SK-N-SH (cell line): ENCODE data around the gene MACROD2. TPM values are rescaled to one million over a fixed set of nuclear protein-coding genes. Genes with fewer than 3 reads are reported as not detected.

Experiments used
- CTCF ChIA-PET: fragments of 300-600, 350-600 bp; formaldehyde crosslinking; extraction: SDS; loops from one replicate; lab custom pipeline; 2021; lab: Yijun Ruan, JAX
- POLR2A ChIA-PET: fragments of 350-600 bp; sonication (Branson Sonifier 250); formaldehyde crosslinking; extraction: SDS; loops from one replicate; lab custom pipeline; 2020; ENCODE audit warnings: antibody characterized with exemption, inconsistent platforms; lab: Yijun Ruan, JAX
- DNase-seq: peaks from one replicate; pipeline ENCODE4 v3.0.0; 2012
- H2AFZ ChIP-seq: fragments of 200-600 bp; sonication (generic); 2 replicates; pipeline ENCODE4 v1.8.1; 2016; ENCODE audit warnings: antibody characterized with exemption, mild to moderate bottlenecking, low read depth
- H3F3A ChIP-seq: fragments of 200-600 bp; sonication (generic); replicated peaks from 2 replicates; pipeline ENCODE3; 2016; ENCODE audit warnings: antibody characterized with exemption, mild to moderate bottlenecking; ENCODE audit not compliant: insufficient read depth
- H3K27ac ChIP-seq, 2 experiments: fragments of 200-500 bp in 1 of 2; fragments of 200-600 bp in 1 of 2; sonication (Bioruptor generic) in 1 of 2; sonication (generic), shearing (Covaris generic) in 1 of 2; 2 replicates each; pipeline versions ENCODE4 v1.5.1 to v1.6.1; 2014 to 2016; ENCODE audit warnings: low read depth in 2 of 2, inconsistent platforms in 1 of 2, low read length in 1 of 2, mild to moderate bottlenecking in 1 of 2, mixed read lengths in 1 of 2
- H3K27me3 ChIP-seq: fragments of 200-600 bp; sonication (generic), shearing (Covaris generic); 2 replicates; pipeline ENCODE4 v1.6.1; 2016; ENCODE audit warnings: mixed run types; ENCODE audit not compliant: insufficient read depth
- H3K36me3 ChIP-seq, 2 experiments: fragments of 200-500 bp in 1 of 2; fragments of 200-600 bp in 1 of 2; sonication (Bioruptor generic) in 1 of 2; sonication (generic) in 1 of 2; replicated peaks in 1 of 2; 2 replicates each; pipeline versions ENCODE3 to v1.5.1; 2014 to 2016; ENCODE audit warnings: low read length in 1 of 2, mild to moderate bottlenecking in 1 of 2; ENCODE audit not compliant: insufficient read depth in 2 of 2, control insufficient read depth in 1 of 2
- H3K4me1 ChIP-seq, 2 experiments: fragments of 200-500 bp in 1 of 2; fragments of 200-600 bp in 1 of 2; sonication (Bioruptor generic) in 1 of 2; sonication (generic), shearing (Covaris generic) in 1 of 2; 2 replicates each; pipeline versions ENCODE4 v1.5.1 to v1.6.1; 2014 to 2016; ENCODE audit warnings: low read depth in 1 of 2, low read length in 1 of 2, mixed run types in 1 of 2; ENCODE audit not compliant: insufficient read depth in 2 of 2, control insufficient read depth in 1 of 2
- H3K4me2 ChIP-seq: fragments of 200-600 bp; sonication (generic), shearing (Covaris generic); 2 replicates; pipeline ENCODE4 v1.6.1; 2017; ENCODE audit warnings: mixed run types
- H3K4me3 ChIP-seq, 2 experiments: fragments of 200-500 bp in 1 of 2; fragments of 200-600 bp in 1 of 2; sonication (Bioruptor generic) in 1 of 2; sonication (generic), shearing (Covaris generic) in 1 of 2; 2 replicates each; pipeline versions ENCODE4 v1.5.1 to v1.8.1; 2014 to 2016; ENCODE audit warnings: low read depth in 2 of 2, inconsistent platforms in 1 of 2, low read length in 1 of 2, mild to moderate bottlenecking in 1 of 2, mixed read lengths in 1 of 2, moderate library complexity in 1 of 2
- H3K79me2 ChIP-seq: fragments of 200-600 bp; sonication (generic); 2 replicates; pipeline ENCODE4 v1.8.1; 2017; ENCODE audit warnings: mild to moderate bottlenecking; ENCODE audit not compliant: insufficient read depth
- H3K9ac ChIP-seq: fragments of 200-600 bp; sonication (generic); 2 replicates; pipeline ENCODE4 v1.6.1; 2017; ENCODE audit warnings: mixed run types
- H3K9me2 ChIP-seq: fragments of 200-600 bp; sonication (generic); 2 replicates; pipeline ENCODE4 v1.6.1; 2017; ENCODE audit warnings: mixed run types
- H3K9me3 ChIP-seq: fragments of 200-600 bp; sonication (generic); 2 replicates; pipeline ENCODE4 v1.6.1; 2017; ENCODE audit warnings: mixed run types, mild to moderate bottlenecking, moderate library complexity
- H4K20me1 ChIP-seq: fragments of 200-600 bp; sonication (generic); 2 replicates; pipeline ENCODE4 v1.6.1; 2017; ENCODE audit warnings: mild to moderate bottlenecking, mixed run types; ENCODE audit not compliant: insufficient read depth
- CTCF ChIP-seq: fragments of 200-600 bp; sonication (generic); IDR thresholded peaks from 2 replicates; pipeline ENCODE4 v1.6.1; 2017; ENCODE audit warnings: antibody characterized with exemption, mild to moderate bottlenecking, moderate library complexity
- GABPA ChIP-seq: IDR thresholded peaks from 2 replicates; pipeline ENCODE4 v1.4.0; 2012; ENCODE audit warnings: low read depth, mild to moderate bottlenecking
- JUND ChIP-seq: IDR thresholded peaks from 2 replicates; pipeline ENCODE4 v1.4.0; 2012
- MEF2A ChIP-seq: IDR thresholded peaks from 2 replicates; pipeline ENCODE4 v1.4.0; 2012; ENCODE audit warnings: low read depth, borderline replicate concordance
- NRF1 ChIP-seq: IDR thresholded peaks from 2 replicates; pipeline ENCODE4 v1.6.1; 2012; ENCODE audit warnings: low read depth, mild to moderate bottlenecking, low read length
- PBX3 ChIP-seq: IDR thresholded peaks from 2 replicates; pipeline ENCODE4; 2012
- POLR2AphosphoS5 ChIP-seq: IDR thresholded peaks from 2 replicates; pipeline ENCODE4 v1.6.1; 2012; ENCODE audit warnings: low read depth, low read length
- RAD21 ChIP-seq: IDR thresholded peaks from 2 replicates; pipeline ENCODE4 v1.6.1; 2012; ENCODE audit warnings: mild to moderate bottlenecking, low read length
- SIN3A ChIP-seq: IDR thresholded peaks from 2 replicates; pipeline ENCODE4 v1.6.1; 2012; ENCODE audit warnings: low read depth, mild to moderate bottlenecking, low read length, moderate library complexity, borderline replicate concordance
- TAF1 ChIP-seq: IDR thresholded peaks from 2 replicates; pipeline ENCODE4 v1.6.1; 2012; ENCODE audit warnings: low read depth, mild to moderate bottlenecking, low read length, moderate library complexity, borderline replicate concordance
- WGBS: methylation state at CpG from one replicate; pipeline ENCODE4 v1.1.6; 2017; ENCODE audit warnings: low lambda C conversion rate; 5-methylcytosine and 5-hydroxymethylcytosine counted together
- polyA plus RNA-seq, 3 experiments: library from polyadenylated mRNA; depleted of rRNA; stranded (reverse); fragments of >200 nt; gene quantifications; 2 replicates each; pipeline ENCODE4 v1.2.3, GENCODE V29; 2012
- TF ChIP-seq, protein P1 (sequence below): fragments of 150-350 bp; IDR thresholded peaks from 2 replicates; pipeline ENCODE4 v1.6.1; 2016; ENCODE audit warnings: mild to moderate bottlenecking, low read depth, low read length

Gene MACROD2
- polyA plus RNA-seq, 1 of the 3 experiments (the other 2 are of a cell fraction): 0.33 TPM

DNA sequence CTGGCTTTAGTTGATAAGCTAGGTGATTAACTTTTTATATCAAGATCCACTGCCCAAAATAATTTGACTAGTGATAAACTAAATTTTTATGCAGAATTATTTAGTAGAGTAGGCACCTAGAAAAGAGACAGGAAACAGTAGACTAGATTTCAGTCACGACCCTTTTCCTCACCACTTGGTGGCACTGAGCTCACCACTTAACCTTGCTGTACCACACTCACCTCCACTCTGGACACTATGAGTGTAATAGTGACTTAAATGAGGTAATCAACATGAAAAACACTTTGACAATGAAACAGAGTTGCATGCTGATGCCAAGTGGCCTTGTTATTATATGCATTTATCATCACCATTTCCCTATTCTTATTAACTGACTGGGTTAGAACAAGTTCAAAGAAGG is 1847.6 kb downstream of the MACROD2 start:
- no peaks in the 10 kb centered on the region for H3K79me2 ChIP-seq
- no peaks in the 10 kb centered on the region for H3K9me2 ChIP-seq
- no peak overlapping the region for H3K9ac ChIP-seq
- H2AFZ ChIP-seq: no peak overlapping the region
- TF ChIP-seq RAD21: peak; percentile 25; the same call in 1 of the 2 replicates
- TF ChIP-seq, protein P1, sequence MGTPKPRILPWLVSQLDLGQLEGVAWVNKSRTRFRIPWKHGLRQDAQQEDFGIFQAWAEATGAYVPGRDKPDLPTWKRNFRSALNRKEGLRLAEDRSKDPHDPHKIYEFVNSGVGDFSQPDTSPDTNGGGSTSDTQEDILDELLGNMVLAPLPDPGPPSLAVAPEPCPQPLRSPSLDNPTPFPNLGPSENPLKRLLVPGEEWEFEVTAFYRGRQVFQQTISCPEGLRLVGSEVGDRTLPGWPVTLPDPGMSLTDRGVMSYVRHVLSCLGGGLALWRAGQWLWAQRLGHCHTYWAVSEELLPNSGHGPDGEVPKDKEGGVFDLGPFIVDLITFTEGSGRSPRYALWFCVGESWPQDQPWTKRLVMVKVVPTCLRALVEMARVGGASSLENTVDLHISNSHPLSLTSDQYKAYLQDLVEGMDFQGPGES: no peak
- H4K20me1 ChIP-seq: no peaks in the 10 kb centered on the region
- H3K4me2 ChIP-seq: no peak overlapping the region
- CTCF ChIA-PET: interaction anchor here (0.9 kb wide), 1 partner anchor 26 kb away, joined by 4 read pairs; no protein-coding TSS in a partner anchor
- DNase-seq: no peak
- no peaks in the 10 kb centered on the region for H3F3A ChIP-seq
- 44% methylated on average over 1 of the region's 1 CpG for WGBS
- H3K4me1 ChIP-seq: peaks cover 0 to 9% of the 10 kb centered on the region in 2 experiments; a peak in 2 of 4 replicates
- no peak overlapping the region for H3K27ac ChIP-seq
- POLR2A ChIA-PET: no interaction called here
- no peaks in the 10 kb centered on the region for H3K9me3 ChIP-seq
- no peaks in the 10 kb centered on the region for H3K36me3 ChIP-seq
- H3K27me3 ChIP-seq: no peaks in the 10 kb centered on the region
- H3K4me3 ChIP-seq: no peak overlapping the region

DNA sequence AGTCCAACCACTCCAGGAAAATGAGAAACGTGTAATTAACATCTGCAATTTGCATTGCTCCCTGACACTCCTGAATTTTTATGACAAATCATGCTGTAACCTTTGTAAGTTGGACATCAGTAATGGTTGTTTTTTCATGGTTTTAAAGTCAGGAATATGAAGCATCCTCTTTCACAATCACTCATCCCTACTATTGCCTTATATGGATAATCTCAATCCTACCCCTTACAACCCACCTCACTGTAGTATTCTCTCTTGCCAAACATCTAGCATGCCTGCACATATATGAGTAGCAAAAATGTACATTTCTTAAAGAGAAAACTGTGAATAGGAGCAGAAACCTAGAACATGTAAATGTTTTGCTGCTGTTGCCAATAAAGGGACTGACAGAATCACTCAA is 1848.5 kb downstream of the MACROD2 start:
- Histone ChIP-seq H3K4me2 (no peak overlapping the region), H3K4me3 (no peak overlapping the region), H3K27ac (no peak overlapping the region), H3K36me3 (no peaks in the 10 kb centered on the region)
- POLR2A ChIA-PET: no interaction called here
- WGBS: 43% methylated on average over 1 of the region's 1 CpG
- no peak for TF ChIP-seq MEF2A
- no peak for TF ChIP-seq SIN3A
- no peak for TF ChIP-seq JUND
- no peak for TF ChIP-seq NRF1
- TF ChIP-seq CTCF: no peak
- no peak for TF ChIP-seq POLR2AphosphoS5
- no peak for TF ChIP-seq PBX3
- no peak for TF ChIP-seq TAF1
- TF ChIP-seq GABPA: no peak
- TF ChIP-seq RAD21: no peak
- TF ChIP-seq, all 33 proteins: peak for 0
- CTCF ChIA-PET: interaction anchor here (0.9 kb wide), 1 partner anchor 25 kb away, joined by 4 read pairs; no protein-coding TSS in a partner anchor
- Histone ChIP-seq H3K27me3 (no peaks in the 10 kb centered on the region), H3K9me3 (no peaks in the 10 kb centered on the region), H3K79me2 (no peaks in the 10 kb centered on the region), H4K20me1 (no peaks in the 10 kb centered on the region), H3K4me1 (peaks cover 0 to 12% of the 10 kb centered on the region in 2 experiments; a peak in 2 of 4 replicates), H3F3A (no peaks in the 10 kb centered on the region), H2AFZ (no peak overlapping the region), H3K9ac (no peak overlapping the region), H3K9me2 (no peaks in the 10 kb centered on the region)
- DNase-seq: no peak
